DMS153 treated with DMSO at 0.1 percent for 48 hours (cell line): ENCODE data around the gene DHRS2.
"Not testable (repeated sequence)": the region's sequence is repeated elsewhere in the genome, so short reads cannot be mapped to it uniquely, and the experiment has no call there.

ENCODE experiments used
- DNase-seq: peaks from one replicate; lab custom pipeline; 2025; ENCODE audit not compliant: unreplicated experiment; lab: John Stamatoyannopoulos, UW

Gene DHRS2

DNA sequence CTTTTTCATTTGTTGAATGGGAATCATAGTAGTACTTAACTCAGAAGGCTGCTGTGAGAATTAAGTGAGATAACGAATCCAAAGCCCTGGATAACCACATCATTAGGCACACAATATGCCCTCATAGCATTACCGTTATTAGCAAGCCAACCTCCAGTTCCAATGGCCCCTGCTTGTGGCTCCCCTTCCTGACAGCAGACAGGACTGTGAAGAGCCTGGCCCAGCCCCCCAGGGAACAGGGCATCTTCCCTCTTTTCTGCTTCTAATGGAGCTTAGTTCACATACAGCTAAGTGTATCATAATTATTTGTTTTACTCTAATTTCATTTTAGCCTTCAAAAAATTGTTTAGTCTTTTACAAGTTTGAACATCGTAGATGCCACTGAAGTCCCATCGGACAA, 39.7 kb downstream of the DHRS2 start:
- DNase-seq = no peak

DNA sequence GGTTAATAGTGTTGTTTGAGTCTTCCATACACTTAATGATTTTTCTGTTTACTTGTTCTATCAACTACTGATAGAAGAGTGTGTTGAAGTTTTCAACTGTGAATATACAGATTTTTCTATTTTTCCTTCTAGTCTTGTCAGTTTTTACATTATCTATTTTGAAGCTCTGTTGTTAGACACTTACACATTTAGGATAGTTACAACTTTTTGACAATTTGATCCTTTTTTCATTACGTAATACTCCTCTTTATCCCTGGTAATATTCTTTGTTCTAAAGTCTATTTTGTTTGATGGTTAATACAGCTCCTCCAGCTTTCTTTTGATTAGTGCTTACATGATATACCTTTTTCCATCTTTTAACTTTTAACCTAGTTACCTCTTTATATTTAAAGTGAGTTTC, 45.2 kb downstream of the DHRS2 start:
- no peak for DNase-seq

DNA sequence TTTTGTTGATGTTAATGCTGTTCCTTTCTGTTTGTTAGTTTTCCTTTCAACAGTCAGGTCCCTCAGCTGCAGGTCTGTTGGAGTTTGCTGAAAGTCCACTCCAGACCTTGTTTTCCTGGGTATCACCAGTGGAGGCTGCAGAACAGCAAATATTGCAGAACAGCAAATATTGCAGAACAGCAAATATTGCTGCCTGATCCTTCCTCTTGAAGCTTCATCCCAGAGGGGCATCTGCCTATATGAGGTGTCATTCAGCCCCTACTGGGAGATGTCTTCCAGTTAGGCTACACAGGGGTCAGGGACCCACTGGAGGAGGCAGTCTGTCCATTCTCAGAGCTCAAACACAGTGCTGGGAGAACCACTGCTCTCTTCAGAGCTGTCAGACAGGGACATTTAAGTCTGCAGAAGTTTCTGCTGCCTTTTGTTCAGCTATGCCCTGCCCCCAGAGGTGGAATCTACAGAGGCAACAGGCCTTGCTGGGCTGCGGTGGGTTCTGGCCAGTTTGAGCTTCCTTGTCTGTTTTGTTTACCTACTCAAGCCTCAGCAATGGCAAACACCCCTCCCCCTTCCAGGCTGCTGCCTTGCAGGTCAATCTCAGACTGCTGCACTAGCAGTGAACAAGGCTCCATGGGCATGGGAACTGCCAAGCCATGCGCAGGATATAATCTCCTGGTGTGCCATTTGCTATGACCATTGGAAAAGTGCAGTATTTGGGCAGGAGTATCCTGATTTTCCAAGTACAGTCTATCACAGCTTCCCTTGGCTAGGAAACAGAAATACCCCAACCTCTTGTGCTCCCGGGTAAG, 53.7 kb downstream of the DHRS2 start:
- not testable (repeated sequence) for DNase-seq

DNA sequence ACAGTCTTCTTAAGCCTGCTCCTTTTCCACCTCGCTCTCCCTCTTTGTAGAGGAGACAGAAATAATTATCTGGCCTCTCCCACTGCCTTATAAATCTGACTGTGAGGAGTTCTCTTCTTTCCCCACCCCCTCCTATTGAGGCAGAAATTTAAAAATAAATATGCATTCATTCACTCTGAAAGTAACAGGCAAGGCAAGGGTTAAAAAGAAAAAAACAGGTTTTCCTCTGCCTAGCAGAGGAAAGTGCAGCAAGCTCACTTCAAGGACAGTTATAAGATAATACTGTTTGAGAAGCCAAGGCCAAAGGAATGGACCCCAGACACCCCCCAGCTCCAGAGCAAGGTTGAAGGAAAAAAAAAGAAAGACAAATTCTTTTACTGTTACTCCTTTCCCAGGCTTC, 56.3 kb downstream of the DHRS2 start:
- DNase-seq = no peak

DNA sequence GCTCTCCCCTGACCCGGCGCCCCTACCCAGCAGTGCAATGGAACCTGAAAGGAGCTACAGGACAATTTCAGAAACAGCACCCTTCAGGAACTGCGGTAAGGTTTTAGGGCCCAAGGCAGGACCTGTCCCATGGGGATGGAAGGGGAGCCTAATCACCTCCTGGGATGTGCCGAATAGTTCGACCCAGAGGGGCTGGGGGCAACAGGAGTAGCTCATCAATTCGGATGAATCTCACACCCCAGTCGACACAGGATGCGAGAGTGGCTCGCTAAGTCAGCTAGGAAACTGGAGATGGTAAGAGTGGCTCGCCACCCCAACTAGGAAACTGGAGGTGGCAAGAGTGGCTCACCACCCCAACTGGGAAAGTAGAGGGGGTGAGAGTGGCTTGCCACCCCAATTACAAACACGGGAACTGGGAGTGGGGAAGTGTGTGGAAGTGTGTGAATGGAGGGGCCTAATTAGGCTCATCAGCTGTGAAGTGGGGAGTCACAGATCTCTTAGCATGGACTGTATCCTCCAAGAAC, 57.1 kb downstream of the DHRS2 start:
- DNase-seq = no peak

DNA sequence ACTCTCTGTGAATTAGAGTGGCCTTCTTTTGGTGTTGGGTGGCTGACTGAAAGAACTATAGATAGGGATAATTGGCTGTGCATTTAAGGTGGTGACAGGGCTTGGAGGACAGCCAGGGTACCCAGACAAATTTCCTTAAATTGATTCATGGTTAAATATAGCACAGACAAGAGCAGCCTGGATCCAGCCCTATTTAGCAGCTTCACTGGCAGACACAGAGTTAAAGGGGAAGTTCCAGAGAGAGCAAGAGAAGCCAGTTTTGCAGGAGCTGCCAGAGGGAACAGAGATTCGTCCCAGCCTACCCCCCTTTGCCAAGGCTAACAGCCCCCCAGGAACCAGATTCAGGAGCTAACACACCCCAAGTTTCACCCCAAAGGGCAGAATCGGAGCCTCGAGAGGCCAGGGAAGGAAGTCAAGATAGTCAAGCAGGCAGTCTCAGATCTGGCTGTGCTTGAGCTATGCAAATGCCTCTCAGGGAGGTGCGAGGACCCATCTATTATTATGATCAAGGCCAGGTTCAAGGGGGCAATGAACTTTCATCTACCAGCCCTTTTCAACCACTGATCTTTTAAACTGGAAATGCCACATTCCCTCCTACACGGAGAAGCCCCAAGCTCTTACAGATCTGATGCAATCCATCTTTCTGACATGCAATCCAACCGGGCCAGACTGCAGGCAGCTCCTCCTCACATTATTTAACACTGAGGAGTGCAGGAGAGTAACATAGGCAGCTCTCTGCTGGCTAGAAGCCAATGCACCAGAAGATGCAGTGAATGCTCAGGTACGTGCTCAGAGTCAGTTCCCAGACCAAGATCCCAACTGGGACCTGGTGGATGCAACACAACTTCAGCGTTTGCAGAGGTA, 58.2 kb downstream of the DHRS2 start:
- no peak for DNase-seq
